NCI-H2196 treated with DMSO at 0.1 percent for 48 hours (cell line): ENCODE measurements around the gene UBALD1.
A peak's percentile ranks its signal among the peaks of the same experiment; 100 is the strongest.
"Not testable (repeated sequence)": the region's sequence is repeated elsewhere in the genome, so short reads cannot be mapped to it uniquely, and the experiment has no call there.

Experiments used
- DNase-seq: peaks from one replicate; lab custom pipeline; 2025; ENCODE audit not compliant: unreplicated experiment; lab: John Stamatoyannopoulos, UW

UBALD1 gene

GRCh38 chr16:4614571-4615383 lies at the start of gene UBALD1:
TSS of gene UBALD1 (minus strand) at chr16:4614888. CDS start at chr16:4614797, 91 bp downstream.
- peak; percentile 85 for DNase-seq

GRCh38 chr16:4663777-4664465 lies 49.2 kb upstream of the UBALD1 start:
- DNase-seq = no peak

GRCh38 chr16:4663465-4663776 lies 48.7 kb upstream of the UBALD1 start:
- no peak for DNase-seq

GRCh38 chr16:4661661-4662060 lies 47.0 kb upstream of the UBALD1 start:
- peak; percentile 83 for DNase-seq

GRCh38 chr16:4660454-4661007 lies 45.8 kb upstream of the UBALD1 start:
- peak; percentile 28 for DNase-seq

- DNase-seq = no peak
Observed at GRCh38 chr16:4659363-4660353, 45.0 kb upstream of the UBALD1 start.

- DNase-seq = no peak
Observed at GRCh38 chr16:4656695-4657686, 42.3 kb upstream of the UBALD1 start.

GRCh38 chr16:4656221-4656620 lies 41.5 kb upstream of the UBALD1 start:
- no peak for DNase-seq

GRCh38 chr16:4655801-4656200 lies 41.1 kb upstream of the UBALD1 start:
- no peak for DNase-seq

GRCh38 chr16:4654964-4655590 lies 40.4 kb upstream of the UBALD1 start:
- DNase-seq = no peak

- no peak for DNase-seq
Observed at GRCh38 chr16:4654011-4654963, 39.6 kb upstream of the UBALD1 start.

GRCh38 chr16:4652561-4652960 lies 37.9 kb upstream of the UBALD1 start:
- DNase-seq = no peak

GRCh38 chr16:4651827-4652226 lies 37.1 kb upstream of the UBALD1 start:
- DNase-seq = no peak

- DNase-seq = not testable (repeated sequence)
Observed at GRCh38 chr16:4650443-4651074, 35.9 kb upstream of the UBALD1 start.

GRCh38 chr16:4649744-4650442 lies 35.2 kb upstream of the UBALD1 start:
- DNase-seq = no peak

GRCh38 chr16:4648917-4649316 lies 34.2 kb upstream of the UBALD1 start:
- DNase-seq = no peak

- DNase-seq = no peak
Observed at GRCh38 chr16:4647644-4647980, 32.9 kb upstream of the UBALD1 start.
